ENCODE results near the gene USP12. TPM values are rescaled to one million over a fixed set of nuclear protein-coding genes. Genes with fewer than 3 reads are reported as not detected.
A peak's percentile ranks its signal among the peaks of the same experiment; 100 is the strongest.
"Not testable (repeated sequence)": the region's sequence is repeated elsewhere in the genome, so short reads cannot be mapped to it uniquely, and the experiment has no call there.

Gene USP12
- total RNA-seq, 1 donor from 2014 or later, result 49.1 TPM

- peaks cover 39% of the 10 kb centered on the region for H3K4me1 Mint-ChIP-seq (ENCODE audit: low read depth)
- no peak overlapping the region for H3K4me3 Mint-ChIP-seq
- H3K27ac Mint-ChIP-seq, result no peak overlapping the region
- DNase-seq (ENCODE audit: low spot score), result no peak
- intact Hi-C loops (cut with micrococcal nuclease), result no loop called here
- H3K27me3 Mint-ChIP-seq (ENCODE audit: insufficient read depth), result no peaks in the 10 kb centered on the region
- peaks cover 39% of the 10 kb centered on the region for H3K36me3 Mint-ChIP-seq (ENCODE audit: low read depth)
- no peaks in the 10 kb centered on the region for H3K9me3 Mint-ChIP-seq
Measured at GRCh38 chr13:27097691-27098090, 73.9 kb downstream of the USP12 start.

- Mint-ChIP-seq H3K27ac (no peak overlapping the region), H3K27me3 (ENCODE audit: insufficient read depth) (no peaks in the 10 kb centered on the region), H3K36me3 (ENCODE audit: low read depth) (peaks cover 43% of the 10 kb centered on the region), H3K9me3 (no peaks in the 10 kb centered on the region), H3K4me3 (no peak overlapping the region), H3K4me1 (ENCODE audit: low read depth) (peaks cover 7% of the 10 kb centered on the region)
- intact Hi-C loops (cut with micrococcal nuclease), result no loop called here
- no peak for DNase-seq (ENCODE audit: low spot score)
Measured at GRCh38 chr13:27091451-27091850, 80.2 kb downstream of the USP12 start.

GRCh38 chr13:27088619-27089018 is 83.0 kb downstream of the USP12 start:
- DNase-seq (ENCODE audit: low spot score), result no peak
- Mint-ChIP-seq H3K4me3 (no peak overlapping the region), H3K36me3 (ENCODE audit: low read depth) (peaks cover 45% of the 10 kb centered on the region), H3K9me3 (no peaks in the 10 kb centered on the region), H3K4me1 (ENCODE audit: low read depth) (peaks cover 7% of the 10 kb centered on the region), H3K27me3 (ENCODE audit: insufficient read depth) (no peaks in the 10 kb centered on the region), H3K27ac (no peak overlapping the region)
- intact Hi-C loops (cut with micrococcal nuclease), result loop anchor here (5.0 kb wide), 1 partner anchor 84 kb away; the partner anchor contains the start of gene USP12

GRCh38 chr13:27086599-27087265 is 84.9 kb downstream of the USP12 start:
- Mint-ChIP-seq H3K4me3 (no peak overlapping the region), H3K9me3 (no peaks in the 10 kb centered on the region), H3K27me3 (ENCODE audit: insufficient read depth) (no peaks in the 10 kb centered on the region), H3K27ac (peak overlapping the region; percentile 77), H3K36me3 (ENCODE audit: low read depth) (peaks cover 35% of the 10 kb centered on the region), H3K4me1 (ENCODE audit: low read depth) (peaks cover 7% of the 10 kb centered on the region)
- intact Hi-C loops (cut with micrococcal nuclease), result loop anchor here (2.0 to 5.0 kb wide), 2 partner anchors 64 to 86 kb away; partner anchors contain the start of gene USP12
- no peak for DNase-seq (ENCODE audit: low spot score)

- Mint-ChIP-seq H3K27ac (peak overlapping the region; percentile 26), H3K4me3 (no peak overlapping the region)
Measured at GRCh38 chr13:27083183-27083582, 88.4 kb downstream of the USP12 start.

GRCh38 chr13:27081893-27082679 is 89.5 kb downstream of the USP12 start:
- peaks cover 17% of the 10 kb centered on the region for H3K4me1 Mint-ChIP-seq (ENCODE audit: low read depth)
- peaks cover 36% of the 10 kb centered on the region for H3K36me3 Mint-ChIP-seq (ENCODE audit: low read depth)
- H3K4me3 Mint-ChIP-seq, result no peak overlapping the region
- DNase-seq (ENCODE audit: low spot score), result no peak
- no peaks in the 10 kb centered on the region for H3K9me3 Mint-ChIP-seq
- no peaks in the 10 kb centered on the region for H3K27me3 Mint-ChIP-seq (ENCODE audit: insufficient read depth)
- intact Hi-C loops (cut with micrococcal nuclease), result no loop called here
- H3K27ac Mint-ChIP-seq, result no peak overlapping the region

More at GRCh38 chr13:27083183-27083582, 88.4 kb downstream of the USP12 start:
- no peak for DNase-seq (ENCODE audit: low spot score)
- no peaks in the 10 kb centered on the region for H3K27me3 Mint-ChIP-seq (ENCODE audit: insufficient read depth)
- no peaks in the 10 kb centered on the region for H3K9me3 Mint-ChIP-seq
- intact Hi-C loops (cut with micrococcal nuclease), result no loop called here
- H3K36me3 Mint-ChIP-seq (ENCODE audit: low read depth), result peaks cover 38% of the 10 kb centered on the region
- H3K4me1 Mint-ChIP-seq (ENCODE audit: low read depth), result peaks cover 18% of the 10 kb centered on the region

GRCh38 chr13:27080018-27080948 is 91.3 kb downstream of the USP12 start:
- Mint-ChIP-seq H3K27me3 (ENCODE audit: insufficient read depth) (no peaks in the 10 kb centered on the region), H3K4me3 (no peak overlapping the region), H3K36me3 (ENCODE audit: low read depth) (peaks cover 28% of the 10 kb centered on the region), H3K9me3 (no peaks in the 10 kb centered on the region), H3K4me1 (ENCODE audit: low read depth) (peaks cover 11% of the 10 kb centered on the region), H3K27ac (peak overlapping the region; percentile 19)
- intact Hi-C loops (cut with micrococcal nuclease), result no loop called here
- no peak for DNase-seq (ENCODE audit: low spot score)

GRCh38 chr13:27079421-27079958 is 92.1 kb downstream of the USP12 start:
- no peak for DNase-seq (ENCODE audit: low spot score)
- intact Hi-C loops (cut with micrococcal nuclease), result loop anchor here (5.0 kb wide), 1 partner anchor 38 kb away; no protein-coding TSS in a partner anchor
- H3K4me1 Mint-ChIP-seq (ENCODE audit: low read depth), result peaks cover 11% of the 10 kb centered on the region
- no peak overlapping the region for H3K4me3 Mint-ChIP-seq
- H3K36me3 Mint-ChIP-seq (ENCODE audit: low read depth), result peaks cover 28% of the 10 kb centered on the region
- H3K9me3 Mint-ChIP-seq, result no peaks in the 10 kb centered on the region
- no peaks in the 10 kb centered on the region for H3K27me3 Mint-ChIP-seq (ENCODE audit: insufficient read depth)
- no peak overlapping the region for H3K27ac Mint-ChIP-seq

GRCh38 chr13:27077451-27077850 is 94.2 kb downstream of the USP12 start:
- intact Hi-C loops (cut with micrococcal nuclease), result loop anchor here (5.0 kb wide), 1 partner anchor 40 kb away; no protein-coding TSS in a partner anchor
- H3K4me3 Mint-ChIP-seq, result no peak overlapping the region
- H3K9me3 Mint-ChIP-seq, result no peaks in the 10 kb centered on the region
- peaks cover 19% of the 10 kb centered on the region for H3K4me1 Mint-ChIP-seq (ENCODE audit: low read depth)
- peaks cover 38% of the 10 kb centered on the region for H3K36me3 Mint-ChIP-seq (ENCODE audit: low read depth)
- no peaks in the 10 kb centered on the region for H3K27me3 Mint-ChIP-seq (ENCODE audit: insufficient read depth)
- no peak for DNase-seq (ENCODE audit: low spot score)
- H3K27ac Mint-ChIP-seq, result no peak overlapping the region

GRCh38 chr13:27076421-27076820 is 95.2 kb downstream of the USP12 start:
- peaks cover 20% of the 10 kb centered on the region for H3K4me1 Mint-ChIP-seq (ENCODE audit: low read depth)
- no peak for DNase-seq (ENCODE audit: low spot score)
- no peaks in the 10 kb centered on the region for H3K27me3 Mint-ChIP-seq (ENCODE audit: insufficient read depth)
- H3K4me3 Mint-ChIP-seq, result no peak overlapping the region
- intact Hi-C loops (cut with micrococcal nuclease), result loop anchor here (5.0 kb wide), 1 partner anchor 41 kb away; no protein-coding TSS in a partner anchor
- H3K36me3 Mint-ChIP-seq (ENCODE audit: low read depth), result peaks cover 39% of the 10 kb centered on the region
- no peaks in the 10 kb centered on the region for H3K9me3 Mint-ChIP-seq
- no peak overlapping the region for H3K27ac Mint-ChIP-seq

GRCh38 chr13:27073186-27073585 is 98.4 kb downstream of the USP12 start:
- Mint-ChIP-seq H3K36me3 (ENCODE audit: low read depth) (peaks cover 34% of the 10 kb centered on the region), H3K4me1 (ENCODE audit: low read depth) (peaks cover 14% of the 10 kb centered on the region), H3K27me3 (ENCODE audit: insufficient read depth) (no peaks in the 10 kb centered on the region), H3K4me3 (no peak overlapping the region), H3K9me3 (no peaks in the 10 kb centered on the region), H3K27ac (peak overlapping the region; percentile 67)
- intact Hi-C loops (cut with micrococcal nuclease), result no loop called here
- no peak for DNase-seq (ENCODE audit: low spot score)

GRCh38 chr13:27066123-27066522 is 105.5 kb downstream of the USP12 start:
- H3K27ac Mint-ChIP-seq; intact Hi-C loops (cut with micrococcal nuclease); H3K27me3 Mint-ChIP-seq (ENCODE audit: insufficient read depth); H3K4me3 Mint-ChIP-seq; H3K9me3 Mint-ChIP-seq; DNase-seq (ENCODE audit: low spot score): not testable (repeated sequence)
- Mint-ChIP-seq H3K36me3 (ENCODE audit: low read depth) (peaks cover 22% of the 10 kb centered on the region), H3K4me1 (ENCODE audit: low read depth) (peaks cover 10% of the 10 kb centered on the region)

Data from activated T-helper 1 cell treated with anti-CD3 and anti-CD28 coated beads, Interleukin-12 subunit alpha, Interleukin-12 subunit beta, Interleukin-2, Interleukin-4 antibody, amounts not matched to agents 30 ng/mL and 10 ng/mL and 1 ng/mL, durations not matched to agents 14 hours and 24 hours and 36 hours (primary cell).